CD4-positive, alpha-beta T cell treated with Interleukin-2 at 100 ng/mL for 4 hours (primary cell): ENCODE results near the gene MDFIC.

Experiments
- DNase-seq: peaks from one replicate; pipeline ENCODE4 v3.0.0-alpha.2; 2020; ENCODE audit warnings: low spot score

The MDFIC gene

DNA sequence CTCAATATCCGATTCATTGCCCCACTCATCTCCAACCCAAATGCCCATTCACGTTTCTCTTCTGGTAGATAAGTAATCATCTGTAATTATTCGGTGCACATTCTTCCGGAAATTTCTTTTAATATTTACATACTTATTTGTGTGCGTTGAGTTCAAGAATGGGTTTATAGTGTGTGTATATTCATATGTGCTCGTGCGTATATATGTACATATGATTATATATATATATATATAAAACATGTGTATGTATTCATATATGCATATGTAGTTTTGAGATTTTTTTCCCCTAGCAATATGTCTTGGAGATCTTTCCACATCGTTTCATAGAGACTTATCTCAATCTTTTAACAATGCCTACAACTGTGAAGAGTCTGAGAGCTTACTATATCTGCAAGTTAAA lies 118.2 kb downstream of the MDFIC start:
- DNase-seq, result no peak

DNA sequence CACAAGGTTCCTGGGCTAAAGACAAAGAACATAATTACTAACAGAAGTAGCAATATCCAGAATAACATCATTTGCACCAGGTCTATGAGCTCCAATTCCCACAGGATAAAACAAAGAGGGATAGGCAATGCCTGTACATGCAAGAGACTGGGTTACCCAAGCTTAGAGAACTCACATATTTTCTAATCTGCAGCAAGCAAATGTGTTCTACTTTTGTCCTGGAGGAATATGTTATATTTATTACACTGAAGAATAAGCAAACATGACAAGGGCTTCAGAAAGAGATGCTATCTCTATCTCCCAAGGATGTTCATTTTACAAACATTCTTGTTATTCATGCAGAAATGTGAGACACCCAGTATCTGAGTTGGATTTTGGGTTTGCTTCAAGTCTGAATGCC lies 118.6 kb downstream of the MDFIC start:
- no peak for DNase-seq

DNA sequence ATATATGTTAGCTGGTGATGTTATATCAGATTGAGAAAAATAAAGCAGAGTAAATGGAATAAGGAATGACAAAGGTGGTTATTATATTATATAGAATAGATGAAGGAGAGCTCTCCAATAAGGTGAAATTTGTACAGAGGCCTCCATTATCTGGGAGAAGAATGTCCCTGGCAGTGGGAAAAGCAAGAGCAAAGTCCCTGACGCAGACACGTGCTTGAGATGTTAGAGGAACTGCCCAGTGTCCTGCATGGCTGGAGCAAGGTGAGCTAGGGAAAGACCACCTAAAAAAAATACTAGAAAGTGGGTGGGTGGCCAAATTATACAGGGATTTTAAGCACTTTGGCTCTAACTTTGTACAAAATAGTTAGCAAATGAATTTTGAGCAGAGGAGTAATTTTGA lies 120.7 kb downstream of the MDFIC start:
- no peak for DNase-seq

DNA sequence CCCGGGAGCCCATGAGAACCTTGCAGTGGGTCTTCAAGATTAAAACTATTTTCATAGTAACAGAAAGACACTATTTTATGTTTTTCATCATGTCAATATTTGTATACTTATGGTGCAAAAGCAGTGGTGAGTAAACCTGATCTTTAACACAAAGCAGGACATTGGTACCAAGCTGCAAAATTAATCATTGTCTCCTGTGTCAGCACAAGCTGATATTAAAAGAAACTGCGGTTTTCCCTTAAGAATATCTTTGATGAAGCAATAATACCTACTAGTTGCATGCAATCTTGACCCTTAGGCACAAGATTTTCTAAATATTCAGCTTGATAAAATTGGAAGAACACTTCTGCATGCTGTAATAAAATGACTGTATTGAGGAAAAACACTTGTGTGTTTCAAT lies 121.7 kb downstream of the MDFIC start:
- DNase-seq, result no peak

DNA sequence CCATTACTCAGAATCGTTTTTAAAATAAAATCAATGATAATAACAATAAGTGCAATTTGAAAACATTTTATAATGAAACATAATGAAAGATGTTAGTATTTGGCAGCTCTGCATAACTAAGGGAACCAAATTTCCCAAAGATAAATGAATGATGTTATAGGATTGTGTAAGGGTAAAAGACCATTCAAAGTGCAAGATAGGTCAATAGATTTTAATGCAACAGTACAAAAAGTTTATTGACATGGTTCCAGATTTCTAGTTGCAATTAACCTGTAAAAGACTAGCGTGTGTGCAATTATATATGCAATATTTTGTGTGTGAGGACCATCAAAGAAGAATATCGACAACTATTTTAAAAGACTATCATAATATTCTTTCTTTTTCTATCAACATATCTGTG lies 122.3 kb downstream of the MDFIC start:
- DNase-seq, result no peak

DNA sequence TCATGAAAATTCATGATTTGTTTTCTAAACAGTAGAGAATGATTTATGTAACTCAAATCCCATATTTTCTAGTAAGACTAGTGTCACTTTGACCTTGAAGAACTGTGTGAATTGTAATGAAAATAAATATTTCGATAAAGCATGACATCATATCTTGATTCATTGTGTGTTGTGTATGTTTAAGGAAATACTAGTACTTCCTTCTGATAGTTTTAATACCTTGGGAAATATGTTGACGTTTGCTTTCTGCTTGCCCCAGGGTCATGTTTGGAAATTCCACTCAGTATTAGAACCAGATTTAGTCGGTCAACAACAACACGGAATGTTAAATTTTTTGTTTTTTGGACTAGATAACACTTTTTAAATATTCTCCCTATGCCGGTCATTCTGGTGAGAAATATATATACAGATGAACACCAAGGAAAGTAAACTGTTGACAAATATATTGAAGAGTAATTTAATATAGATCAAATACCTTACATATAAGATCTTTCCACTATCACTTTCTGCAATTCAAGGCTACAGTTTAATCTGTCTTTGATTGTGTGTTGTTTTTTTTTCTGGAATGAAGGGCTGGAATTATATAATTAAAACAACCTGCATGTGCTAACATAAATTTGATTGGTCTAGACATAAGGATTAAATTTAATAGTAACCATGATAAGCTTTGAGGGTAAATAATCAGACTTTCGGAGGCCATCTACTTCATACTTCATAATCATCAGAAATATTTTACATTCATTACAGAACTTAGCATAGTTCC lies 126.2 kb downstream of the MDFIC start:
- no peak for DNase-seq

DNA sequence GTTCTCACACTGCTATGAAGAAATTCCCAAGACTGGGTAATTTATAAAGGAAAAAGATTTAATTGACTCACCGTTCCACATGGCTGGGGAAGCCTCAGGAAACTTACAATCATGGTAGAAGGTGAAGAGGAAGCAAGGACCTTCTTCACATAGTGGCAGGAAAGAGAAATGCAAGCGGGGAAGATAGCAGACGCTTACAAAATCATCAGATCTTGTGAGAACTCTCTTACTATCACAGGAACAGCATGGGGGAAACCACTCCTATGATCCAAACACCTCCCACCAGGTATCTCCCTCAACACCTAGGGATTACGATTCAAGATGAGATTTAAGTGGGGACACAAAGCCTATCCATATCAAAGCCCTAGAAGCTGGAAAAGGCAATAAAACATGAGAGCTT lies 130.8 kb downstream of the MDFIC start:
- no peak for DNase-seq

DNA sequence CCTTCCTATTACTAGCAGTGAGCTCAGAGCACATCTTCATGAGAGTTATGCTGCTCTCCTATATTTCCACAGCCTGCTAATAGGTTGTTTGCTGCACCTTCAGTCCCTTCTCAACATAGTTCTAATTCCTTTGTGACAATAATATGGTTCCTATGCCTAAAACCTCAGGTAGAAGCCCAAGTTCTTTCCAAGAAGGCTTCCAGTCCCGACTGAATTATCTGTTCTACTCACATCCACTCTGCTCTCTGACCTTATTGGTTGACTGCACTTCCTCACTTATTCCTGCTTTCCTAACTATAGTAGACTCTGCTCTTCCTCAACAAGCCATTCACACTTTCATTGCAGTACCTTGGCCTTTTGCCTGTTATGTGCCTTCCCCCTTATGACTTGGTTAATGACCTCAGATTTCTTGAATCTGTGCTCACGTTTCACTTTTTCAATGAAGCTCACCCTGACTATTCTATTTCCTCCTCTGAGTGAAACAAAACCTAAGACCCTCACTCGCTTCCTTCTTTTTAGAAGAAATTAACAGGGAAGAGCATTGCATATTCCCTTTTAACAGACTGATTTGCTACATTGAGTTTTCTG lies 132.7 kb downstream of the MDFIC start:
- no peak for DNase-seq

DNA sequence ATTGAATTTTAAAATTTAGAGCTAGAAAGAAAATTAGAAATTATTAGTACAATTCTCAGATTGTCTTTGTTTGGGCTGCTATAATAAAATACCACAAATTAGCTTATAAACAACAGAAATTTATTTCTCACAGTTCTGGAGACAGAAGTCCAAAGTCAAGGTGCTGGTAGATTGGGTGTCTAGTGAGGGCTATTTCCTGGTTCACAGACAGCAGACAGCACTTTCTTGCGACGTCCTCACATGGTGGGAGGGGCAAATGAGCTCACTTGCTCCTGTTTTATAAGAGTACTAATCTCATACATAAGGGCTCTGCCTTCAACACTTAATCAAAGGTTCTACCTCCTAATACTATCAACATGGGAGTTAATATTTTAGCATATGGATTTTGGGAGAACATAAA lies 134.1 kb downstream of the MDFIC start:
- no peak for DNase-seq

DNA sequence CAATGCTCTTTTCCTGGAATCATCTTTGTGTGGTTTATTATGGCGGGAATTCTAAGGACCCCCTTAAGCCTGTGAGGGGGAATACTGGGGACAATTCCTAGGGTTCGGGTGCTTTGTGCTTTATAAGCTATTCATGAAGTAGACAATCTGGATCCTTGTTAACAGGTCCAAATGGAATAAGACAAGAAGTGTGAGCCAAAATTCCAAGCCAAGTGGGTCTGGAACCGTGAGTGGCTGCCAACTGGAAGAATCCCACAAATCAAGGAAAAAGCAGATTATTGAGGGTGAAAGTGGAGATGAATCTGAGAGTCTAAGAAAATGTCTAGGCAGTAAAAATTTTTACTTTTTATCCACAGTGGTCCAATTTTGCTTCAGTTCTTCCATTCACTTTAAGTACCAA lies 136.8 kb downstream of the MDFIC start:
- no peak for DNase-seq

DNA sequence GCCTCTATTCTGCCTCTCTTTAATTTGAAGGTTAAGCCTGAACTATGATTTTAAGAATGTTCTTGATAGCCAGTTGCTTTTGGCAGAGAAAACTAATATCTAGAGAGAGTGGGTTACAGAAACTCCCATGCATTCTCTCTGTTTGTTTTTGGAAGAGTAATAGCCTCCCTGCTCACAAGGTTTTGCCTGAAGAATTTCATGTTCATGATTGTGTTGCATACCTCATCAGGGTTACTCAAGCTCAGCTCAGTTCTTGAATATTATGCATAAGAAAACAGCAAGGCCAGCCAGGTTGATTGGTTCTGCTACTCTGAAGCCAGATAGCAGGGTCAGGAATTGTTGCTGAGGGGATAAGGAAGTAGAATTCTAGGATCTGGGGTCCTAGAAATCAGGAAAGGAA lies 137.4 kb downstream of the MDFIC start:
- no peak for DNase-seq

DNA sequence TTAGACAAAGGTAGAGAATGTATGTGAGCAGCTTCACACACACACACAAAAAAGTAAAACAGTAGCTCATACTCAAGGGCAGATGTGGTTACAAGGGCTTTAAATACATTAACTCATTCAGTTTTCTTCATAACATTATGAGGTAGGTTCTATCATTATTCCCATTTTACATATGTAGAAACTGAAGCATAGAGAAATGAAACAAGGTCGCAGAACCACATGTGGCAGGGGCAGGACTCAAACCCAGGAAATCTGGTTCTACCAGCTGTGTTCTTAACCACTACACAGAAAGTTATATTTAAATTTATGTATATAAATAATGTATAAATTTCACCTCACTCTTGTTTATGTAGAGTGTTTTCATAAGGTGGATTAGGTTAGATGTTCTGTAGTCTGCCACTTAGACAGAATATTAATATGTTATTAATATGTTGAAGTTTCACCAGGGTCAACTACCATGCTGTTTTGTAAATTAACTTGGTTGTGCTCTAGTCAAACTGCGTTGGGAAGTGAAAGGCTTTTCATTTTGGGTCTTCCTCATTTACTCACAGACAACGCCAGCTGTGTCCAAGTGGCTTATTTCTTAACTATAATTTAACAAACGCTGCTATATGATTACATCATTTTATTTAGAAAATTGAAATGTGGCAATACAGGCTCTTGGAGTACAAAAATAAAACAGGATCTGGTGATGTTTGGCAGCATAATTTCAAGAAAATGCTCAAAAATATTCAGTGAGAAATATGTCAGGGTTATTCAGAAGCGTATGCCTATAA lies 138.4 kb downstream of the MDFIC start:
- no peak for DNase-seq

DNA sequence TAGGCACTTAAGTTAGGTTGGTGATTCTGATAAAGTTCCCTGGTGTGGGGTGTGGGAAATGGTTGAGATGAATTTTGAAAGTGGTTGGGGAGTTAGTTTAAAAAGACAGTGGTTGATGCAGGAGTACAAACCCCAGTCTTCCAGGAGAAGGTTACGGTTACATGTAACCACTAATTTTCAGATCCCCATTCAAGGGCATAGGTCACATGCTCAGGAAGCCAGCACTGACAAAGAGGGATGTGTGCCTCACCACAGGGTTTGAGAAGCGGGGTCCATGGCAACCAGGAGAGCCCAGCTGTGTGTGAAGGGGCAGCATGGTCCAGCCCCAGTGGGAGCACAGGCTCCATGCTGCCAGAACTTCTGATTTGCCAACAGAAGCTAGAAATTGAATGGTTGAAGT lies 144.2 kb downstream of the MDFIC start:
- no peak for DNase-seq

DNA sequence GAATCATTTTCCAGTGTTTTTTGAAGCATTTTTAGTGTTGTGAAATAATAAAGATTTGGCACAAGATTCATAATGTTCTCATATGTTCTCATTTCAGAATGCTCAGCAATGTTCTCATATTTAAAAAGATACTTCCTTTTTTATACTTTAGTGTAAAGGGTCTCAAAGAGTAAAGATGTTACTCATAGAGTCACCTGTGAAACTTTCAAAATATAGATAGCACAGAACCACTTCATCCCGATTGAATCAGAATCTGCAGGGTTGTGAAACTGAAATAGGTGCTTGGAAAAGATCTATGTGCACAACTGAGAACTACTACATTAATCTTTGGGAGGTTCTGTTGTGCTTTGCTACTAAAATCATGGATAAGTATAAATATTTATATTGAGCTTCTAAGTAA lies 144.7 kb downstream of the MDFIC start:
- no peak for DNase-seq

DNA sequence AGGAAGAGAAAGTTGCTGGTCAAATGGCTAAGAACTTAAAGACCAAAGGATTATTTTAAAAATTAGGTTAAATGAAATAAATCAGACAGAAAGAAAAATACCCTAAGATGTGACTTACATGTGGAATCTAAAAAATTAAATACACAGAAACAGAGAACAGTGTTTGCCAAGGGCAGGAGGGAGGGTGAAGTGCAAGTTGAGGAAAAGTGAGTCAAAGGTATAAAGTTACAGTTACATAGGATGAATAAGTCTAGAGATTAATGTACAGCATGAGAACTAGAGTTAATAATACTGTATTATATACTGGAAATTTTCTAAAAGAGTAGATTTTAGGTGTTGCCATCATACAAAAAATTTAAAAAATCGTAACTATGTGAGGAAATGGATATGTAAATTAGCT lies 146.3 kb downstream of the MDFIC start:
- DNase-seq, result no peak
